GM21619 (cell line): ENCODE results near the gene MARCHF9.
"Not testable (repeated sequence)": the region's sequence is repeated elsewhere in the genome, so short reads cannot be mapped to it uniquely, and the experiment has no call there.

Source experiments
- ATAC-seq: cut with Tn5 transposase; IDR thresholded peaks from one replicate; pipeline ENCODE4 v1.9.1; 2021; ENCODE audit not compliant: unreplicated experiment

The MARCHF9 gene

DNA sequence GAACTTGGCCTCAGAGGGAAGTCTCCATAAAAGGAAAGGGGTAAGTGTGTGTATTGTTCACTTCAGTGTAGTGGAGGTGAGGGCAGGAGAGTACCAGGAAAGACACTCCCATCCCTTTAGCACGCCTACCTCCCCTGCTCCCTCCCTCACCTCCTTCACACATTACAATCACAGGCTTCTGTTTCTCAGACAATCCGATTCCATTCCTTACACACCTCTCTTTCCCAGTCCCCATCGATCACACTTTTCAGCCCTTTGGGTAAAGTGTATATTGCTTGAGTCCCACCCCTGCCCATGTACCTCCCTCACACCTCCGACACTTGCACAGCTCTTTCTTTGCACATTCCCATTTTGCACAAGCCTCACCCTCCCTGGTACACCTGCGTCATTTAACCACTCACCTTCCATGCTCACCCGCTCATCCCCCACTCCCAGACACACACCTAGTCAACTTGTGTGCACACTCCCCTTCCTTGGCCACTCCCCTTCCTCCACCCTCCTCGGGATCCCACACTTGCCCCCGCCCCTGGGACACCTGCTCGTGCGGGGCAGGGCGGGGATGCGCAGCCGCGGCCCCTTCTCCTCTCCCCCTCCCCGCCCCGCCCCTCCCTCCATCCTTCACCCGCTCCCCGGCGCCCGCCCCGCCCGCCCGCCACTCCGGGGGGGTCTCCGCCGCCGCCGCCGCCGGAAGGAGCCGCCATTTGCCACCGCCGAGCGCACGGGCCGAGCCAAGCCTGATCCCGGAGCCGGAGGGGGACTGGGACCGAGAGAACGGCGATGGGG, at the start of gene MARCHF9:
MARCHF9 (plus strand) TSS at position 693 of the 783 bp plus-strand sequence. CDS start 426 bp downstream, outside the sequence.
- peak; percentile 34 for ATAC-seq

- no peak for ATAC-seq
Measured at GRCh38 chr12:57707250-57707649, 47.7 kb upstream of the MARCHF9 start.

- ATAC-seq = no peak
Measured at GRCh38 chr12:57708296-57708695, 46.6 kb upstream of the MARCHF9 start.

- no peak for ATAC-seq
Measured at GRCh38 chr12:57712701-57713100, 42.2 kb upstream of the MARCHF9 start.

DNA sequence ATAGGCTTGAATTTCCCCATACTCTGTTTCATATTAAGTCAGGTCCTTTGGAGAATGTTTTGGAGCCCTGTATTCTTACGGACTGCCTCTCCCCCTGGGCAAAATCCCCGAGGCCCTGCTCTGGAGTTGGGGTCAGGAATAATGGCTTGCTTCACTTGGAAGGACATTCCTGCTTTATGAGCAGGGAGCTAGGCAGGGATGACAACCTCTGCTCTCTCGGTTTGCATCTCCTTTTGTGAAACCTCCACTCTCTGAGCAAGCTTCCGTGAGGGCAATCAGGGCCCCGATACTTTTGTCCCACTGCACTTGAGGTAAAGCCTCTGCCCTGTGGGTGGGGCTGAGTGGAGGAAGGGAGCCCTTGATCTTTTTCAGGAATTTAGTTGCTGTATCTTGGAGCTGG, 41.7 kb upstream of the MARCHF9 start:
- no peak for ATAC-seq

DNA sequence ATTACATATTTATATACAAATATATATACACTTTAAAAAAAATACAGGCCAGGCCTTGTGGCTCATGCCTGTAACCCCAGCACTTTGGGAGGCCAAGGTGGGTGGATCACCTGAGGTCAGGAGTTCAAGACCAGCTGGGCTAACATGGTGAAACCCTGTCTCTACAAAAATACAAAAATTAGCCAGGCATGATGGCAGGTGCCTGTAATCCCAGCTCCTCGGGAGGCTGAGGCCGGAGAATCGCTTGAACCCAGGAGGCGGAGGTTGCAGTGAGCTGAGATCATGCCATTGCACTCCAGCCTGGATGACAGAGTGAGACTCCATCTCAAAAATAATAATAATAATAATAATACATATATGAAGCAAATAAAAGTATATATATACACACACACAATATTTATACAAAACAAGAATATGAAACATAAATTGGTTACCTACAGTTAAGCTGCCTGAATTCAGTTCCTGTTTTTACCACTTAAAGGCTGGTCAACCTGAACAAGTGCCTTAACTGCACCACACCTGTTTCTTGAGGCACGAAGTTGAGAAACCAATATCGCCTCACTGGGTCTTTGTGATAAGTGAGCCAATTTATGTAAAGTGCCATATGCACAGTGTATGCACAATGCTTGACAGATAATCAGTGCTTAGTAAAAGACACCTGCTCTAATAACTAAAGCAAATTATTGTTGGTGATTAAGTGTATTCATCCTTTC, 39.7 kb upstream of the MARCHF9 start:
- not testable (repeated sequence) for ATAC-seq

DNA sequence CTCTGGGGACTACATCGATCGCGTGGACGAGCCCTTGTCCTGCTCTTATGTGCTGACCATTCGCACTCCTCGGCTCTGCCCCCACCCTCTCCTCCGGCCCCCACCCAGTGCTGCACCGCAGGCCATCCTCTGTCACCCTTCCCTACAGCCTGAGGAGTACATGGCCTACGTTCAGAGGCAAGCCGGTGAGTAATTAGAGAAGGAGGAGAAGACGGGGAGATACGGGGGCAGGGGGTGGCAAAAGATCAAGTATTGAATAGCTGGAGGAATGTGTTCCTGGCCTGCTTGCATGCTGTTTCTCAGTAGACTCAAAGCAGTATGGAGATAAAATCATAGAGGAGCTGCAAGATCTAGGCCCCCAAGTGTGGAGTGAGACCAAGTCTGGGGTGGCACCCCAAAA, 39.1 kb upstream of the MARCHF9 start:
- no peak for ATAC-seq

DNA sequence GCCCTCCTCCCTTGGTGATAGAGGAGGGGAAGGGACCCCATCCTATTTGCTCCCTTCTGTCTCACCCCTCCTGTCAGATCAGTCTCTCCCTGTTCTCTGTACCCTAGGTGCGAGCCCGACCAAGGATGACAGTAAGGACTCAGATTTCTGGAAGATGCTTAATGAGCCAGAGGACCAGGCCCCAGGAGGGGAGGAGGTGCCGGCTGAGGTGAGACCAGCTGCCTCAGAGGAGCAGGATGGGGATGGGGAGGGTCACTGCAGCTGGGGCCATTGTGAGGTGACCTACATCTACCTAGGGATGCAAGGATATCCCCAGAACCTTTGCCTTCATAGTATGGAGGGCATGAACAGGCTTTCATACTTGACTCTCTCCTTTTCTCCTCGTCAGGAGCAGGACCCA, 38.6 kb upstream of the MARCHF9 start:
- ATAC-seq = no peak

DNA sequence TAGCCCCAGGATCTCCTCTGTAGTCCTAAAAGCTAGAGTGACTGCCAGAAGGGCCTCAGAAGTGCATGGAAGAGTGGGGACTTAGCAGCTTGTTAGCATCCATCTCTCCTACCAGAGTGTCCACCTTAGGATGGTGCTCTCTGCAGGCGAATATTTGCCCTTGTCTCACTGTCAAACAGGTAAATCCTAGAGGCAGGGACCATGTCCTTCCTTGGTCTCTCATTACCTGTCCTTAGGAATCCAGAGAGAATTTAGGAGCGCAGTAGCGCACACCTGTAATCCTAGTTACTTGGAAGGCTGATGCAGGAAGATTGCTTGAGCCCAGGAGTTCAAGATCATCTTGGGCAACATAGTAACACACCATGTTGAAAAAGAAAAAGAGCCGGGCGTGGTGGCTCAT, 37.8 kb upstream of the MARCHF9 start:
- ATAC-seq = no peak

- ATAC-seq = no peak
Measured at GRCh38 chr12:57717846-57718640, 36.9 kb upstream of the MARCHF9 start.

DNA sequence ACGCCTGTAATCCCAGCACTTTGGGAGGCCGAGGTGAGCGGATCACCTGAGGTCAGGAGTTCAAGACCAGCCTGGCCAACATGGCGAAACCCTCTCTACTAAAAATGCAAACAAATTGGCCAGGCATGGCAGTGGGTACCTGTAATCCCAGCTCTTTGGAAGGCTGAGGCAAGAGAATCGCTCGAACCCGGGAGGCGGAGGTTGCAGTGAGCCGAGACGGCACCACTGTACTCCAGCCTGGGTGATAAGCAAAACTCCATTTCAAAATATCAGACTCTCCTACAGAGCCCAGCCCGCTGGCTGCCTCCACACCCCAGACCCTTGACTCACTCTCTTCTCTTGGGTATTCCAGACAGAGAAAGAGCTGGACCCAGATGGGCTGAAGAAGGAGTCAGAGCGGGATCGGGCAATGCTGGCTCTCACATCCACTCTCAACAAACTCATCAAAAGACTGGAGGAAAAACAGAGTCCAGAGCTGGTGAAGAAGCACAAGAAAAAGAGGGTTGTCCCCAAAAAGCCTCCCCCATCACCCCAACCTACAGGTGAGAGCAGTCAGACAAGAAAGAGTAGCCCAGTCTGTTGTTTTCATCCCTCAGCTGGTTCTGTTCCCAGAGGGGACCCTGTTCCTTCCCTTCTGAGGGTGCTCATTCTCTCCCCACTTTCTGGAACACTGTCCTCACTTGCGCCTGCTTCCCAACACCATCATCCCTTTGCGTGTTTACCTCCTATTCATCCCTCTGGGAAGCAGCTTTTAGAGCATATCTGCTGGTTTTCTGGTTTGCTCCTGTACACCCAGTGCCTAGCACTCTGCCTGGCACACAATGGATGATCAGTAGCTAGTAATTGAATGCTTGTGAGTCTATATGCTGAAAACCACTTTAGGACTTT, 36.0 kb upstream of the MARCHF9 start:
- ATAC-seq = no peak

DNA sequence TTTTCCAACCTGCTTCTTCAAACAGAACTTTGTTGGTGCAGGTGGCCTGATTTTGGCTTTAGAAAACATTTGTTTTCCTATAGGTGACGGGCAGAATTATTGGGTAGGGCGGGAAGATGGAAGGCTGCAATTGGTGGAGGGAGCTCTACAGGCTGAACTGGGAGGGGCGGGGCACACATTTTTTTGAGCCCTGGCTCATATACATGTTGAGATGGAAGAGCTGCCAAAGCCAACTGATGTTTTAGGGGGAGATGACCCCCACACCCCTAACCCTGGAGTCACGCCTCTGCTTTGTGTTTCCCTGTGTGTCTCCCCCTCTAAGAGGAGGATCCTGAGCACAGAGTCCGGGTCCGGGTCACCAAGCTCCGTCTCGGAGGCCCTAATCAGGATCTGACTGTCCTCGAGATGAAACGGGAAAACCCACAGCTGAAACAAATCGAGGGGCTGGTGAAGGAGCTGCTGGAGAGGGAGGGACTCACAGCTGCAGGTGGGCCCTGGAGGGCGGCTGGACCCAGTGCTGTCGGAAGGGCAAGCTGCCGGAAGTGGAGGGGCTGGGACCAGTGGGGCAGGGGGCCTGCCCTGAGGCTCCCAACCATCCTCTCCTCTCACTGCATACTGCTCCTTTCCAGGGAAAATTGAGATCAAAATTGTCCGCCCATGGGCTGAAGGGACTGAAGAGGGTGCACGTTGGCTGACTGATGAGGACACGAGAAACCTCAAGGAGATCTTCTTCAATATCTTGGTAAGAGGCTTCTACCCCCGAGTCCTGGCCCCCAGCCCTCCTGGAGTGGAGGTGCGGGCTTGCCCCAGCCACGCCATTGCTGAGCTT, 34.9 kb upstream of the MARCHF9 start:
- no peak for ATAC-seq

DNA sequence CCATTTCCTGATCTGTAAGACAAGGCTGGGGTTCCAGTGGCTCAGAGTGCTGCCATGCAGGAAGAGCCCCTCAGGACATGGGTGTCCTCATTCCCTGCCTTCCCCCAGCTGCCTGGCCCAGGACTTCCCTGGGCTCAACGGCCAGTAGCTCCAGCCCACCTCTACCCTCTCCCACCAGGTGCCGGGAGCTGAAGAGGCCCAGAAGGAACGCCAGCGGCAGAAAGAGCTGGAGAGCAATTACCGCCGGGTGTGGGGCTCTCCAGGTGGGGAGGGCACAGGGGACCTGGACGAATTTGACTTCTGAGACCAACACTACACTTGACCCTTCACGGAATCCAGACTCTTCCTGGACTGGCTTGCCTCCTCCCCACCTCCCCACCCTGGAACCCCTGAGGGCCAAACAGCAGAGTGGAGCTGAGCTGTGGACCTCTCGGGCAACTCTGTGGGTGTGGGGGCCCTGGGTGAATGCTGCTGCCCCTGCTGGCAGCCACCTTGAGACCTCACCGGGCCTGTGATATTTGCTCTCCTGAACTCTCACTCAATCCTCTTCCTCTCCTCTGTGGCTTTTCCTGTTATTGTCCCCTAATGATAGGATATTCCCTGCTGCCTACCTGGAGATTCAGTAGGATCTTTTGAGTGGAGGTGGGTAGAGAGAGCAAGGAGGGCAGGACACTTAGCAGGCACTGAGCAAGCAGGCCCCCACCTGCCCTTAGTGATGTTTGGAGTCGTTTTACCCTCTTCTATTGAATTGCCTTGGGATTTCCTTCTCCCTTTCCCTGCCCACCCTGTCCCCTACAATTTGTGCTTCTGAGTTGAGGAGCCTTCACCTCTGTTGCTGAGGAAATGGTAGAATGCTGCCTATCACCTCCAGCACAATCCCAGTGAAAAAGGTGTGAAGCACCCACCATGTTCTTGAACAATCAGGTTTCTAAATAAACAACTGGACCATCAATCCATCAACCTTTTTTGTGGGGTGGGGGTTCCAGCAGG, 34.0 kb upstream of the MARCHF9 start:
- ATAC-seq = no peak

DNA sequence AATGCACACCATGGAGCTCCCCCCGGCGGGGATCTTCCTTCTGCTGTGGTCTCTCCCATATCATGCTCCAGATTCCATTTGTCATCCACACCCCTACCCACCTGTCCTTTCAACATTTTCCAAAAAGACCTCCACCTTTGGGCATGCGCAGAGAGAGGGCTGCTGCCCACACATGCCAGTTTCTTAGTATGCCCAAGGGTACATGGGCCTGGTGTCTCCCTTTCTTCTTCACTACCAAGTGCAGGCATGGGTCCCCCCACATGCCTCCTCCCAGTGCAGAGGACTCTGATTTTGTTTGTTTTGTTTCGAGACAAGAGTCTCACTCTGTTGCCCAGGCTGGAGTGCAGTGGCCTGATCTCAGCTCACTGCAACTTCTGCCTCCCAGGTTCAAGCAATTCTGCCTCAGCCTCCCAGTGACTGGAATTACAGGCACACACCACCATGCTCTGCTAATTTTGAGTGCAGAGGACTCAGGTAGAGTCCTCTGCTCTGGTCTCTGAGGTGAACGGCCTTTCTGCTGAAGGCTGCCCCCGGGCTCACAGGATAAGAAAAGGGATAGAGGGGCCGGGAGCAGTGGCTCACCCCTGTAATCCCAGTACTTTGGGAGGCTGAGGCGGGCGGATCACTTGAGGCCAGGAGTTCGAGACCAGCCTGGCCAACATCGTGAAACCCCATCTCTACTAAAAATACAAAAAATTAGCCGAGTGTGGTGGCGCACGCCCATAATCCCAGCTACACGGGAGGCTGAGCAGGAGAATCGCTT, 32.9 kb upstream of the MARCHF9 start:
- ATAC-seq = not testable (repeated sequence)

GRCh38 chr12:57722716-57723629, 31.9 kb upstream of the MARCHF9 start:
- no peak for ATAC-seq

DNA sequence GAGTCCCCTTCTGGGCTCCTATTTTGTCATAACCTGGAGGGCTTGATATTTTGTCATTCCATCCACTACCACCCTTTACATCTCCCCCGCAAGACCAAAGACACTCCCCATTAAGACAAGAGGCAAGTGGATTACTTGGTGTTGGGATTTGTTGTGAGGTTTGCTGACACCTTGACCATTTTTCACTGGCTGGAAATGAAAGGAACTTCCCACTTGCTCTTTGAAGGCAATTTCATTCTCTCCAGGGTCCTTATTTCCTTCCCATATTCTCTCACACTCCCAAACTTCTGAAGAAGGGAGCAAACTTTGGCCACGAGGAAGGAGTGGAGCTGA, 31.3 kb upstream of the MARCHF9 start:
- no peak for ATAC-seq
